KMS-11 (cell line): ENCODE results near the gene SLC7A1.

Source experiments
- H2AFZ ChIP-seq: fragments of 200-600 bp; sonication (generic); 2 replicates; pipeline ENCODE4 v1.6.1; 2016; ENCODE audit warnings: antibody characterized with exemption, mixed run types, low read depth
- H3K27ac ChIP-seq: fragments of 200-600 bp; sonication (generic); 2 replicates; pipeline ENCODE4 v1.6.1; 2016; ENCODE audit warnings: mild to moderate bottlenecking, mixed run types
- H3K27me3 ChIP-seq: fragments of 200-600 bp; sonication (generic); 2 replicates; pipeline ENCODE4 v1.6.1; 2017; ENCODE audit warnings: mild to moderate bottlenecking, low read depth, mixed run types, moderate library complexity; ENCODE audit not compliant: insufficient read depth
- H3K36me3 ChIP-seq: fragments of 200-600 bp; sonication (generic); 2 replicates; pipeline ENCODE4 v1.6.1; 2017; ENCODE audit warnings: mild to moderate bottlenecking, mixed run types; ENCODE audit not compliant: insufficient read depth
- H3K4me1 ChIP-seq: fragments of 200-600 bp; sonication (generic); 2 replicates; pipeline ENCODE4 v1.6.1; 2016; ENCODE audit warnings: mild to moderate bottlenecking, low read depth, mixed run types; ENCODE audit not compliant: poor library complexity, severe bottlenecking
- H3K4me2 ChIP-seq: fragments of 200-600 bp; sonication (generic); 2 replicates; pipeline ENCODE4 v1.7.0; 2016; ENCODE audit warnings: mild to moderate bottlenecking, mixed run types
- H3K4me3 ChIP-seq: fragments of 200-600 bp; sonication (generic); IDR thresholded peaks from 2 replicates; pipeline ENCODE4 v1.6.1; 2017; ENCODE audit warnings: low read depth, low read length, mixed read lengths; ENCODE audit not compliant: insufficient read depth
- H3K79me2 ChIP-seq: fragments of 200-600 bp; sonication (generic); 2 replicates; pipeline ENCODE4 v1.6.1; 2016; ENCODE audit warnings: low read depth, mixed run types; ENCODE audit not compliant: insufficient read depth
- H3K9ac ChIP-seq: fragments of 200-600 bp; sonication (generic); 2 replicates; pipeline ENCODE4 v1.6.1; 2016; ENCODE audit warnings: mild to moderate bottlenecking, mixed run types
- H4K20me1 ChIP-seq: fragments of 200-600 bp; sonication (generic); 2 replicates; pipeline ENCODE4 v1.6.1; 2016; ENCODE audit warnings: mild to moderate bottlenecking, mixed run types; ENCODE audit not compliant: insufficient read depth
- TF ChIP-seq, protein P1 (sequence below): fragments of 200-600 bp; sonication (generic); conservative IDR thresholded peaks from 2 replicates; pipeline ENCODE4 v1.6.1; 2017; ENCODE audit warnings: low read depth, mild to moderate bottlenecking, antibody characterized with exemption, low read length, moderate library complexity, mixed read lengths

SLC7A1 gene

DNA sequence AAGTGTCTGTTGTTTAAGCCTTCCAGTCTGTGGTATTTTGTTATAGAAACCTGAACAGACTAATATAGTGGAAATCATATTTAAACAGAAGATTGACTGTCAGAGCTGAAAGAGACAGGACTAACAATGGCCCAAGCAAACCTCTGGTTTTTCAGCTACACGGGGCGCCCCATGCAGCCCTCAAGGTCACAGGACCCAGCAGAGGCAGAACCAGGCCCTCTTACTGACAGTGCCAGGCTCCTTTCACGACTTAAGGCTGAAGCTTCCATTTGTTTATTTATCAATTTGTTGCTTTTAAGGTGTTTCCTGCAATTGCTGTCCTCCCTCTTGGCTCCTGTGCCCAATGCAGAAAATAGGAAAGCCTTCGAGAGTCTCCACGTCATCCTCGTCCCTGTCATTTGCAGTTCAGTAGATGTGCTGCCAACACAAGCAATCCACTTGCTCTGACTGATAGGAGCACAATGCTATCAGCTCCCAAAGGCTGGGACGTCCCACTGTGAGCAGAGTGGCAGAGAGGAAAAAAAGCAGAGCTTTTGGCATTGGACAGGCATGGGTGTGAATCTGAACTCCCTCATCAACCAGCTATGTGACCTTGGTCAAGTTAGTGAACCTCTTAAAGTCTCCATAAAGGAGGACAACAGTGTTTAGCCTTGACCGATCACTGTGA lies 10.5 kb upstream of the SLC7A1 start:
- no peaks in the 10 kb centered on the region for H3K79me2 ChIP-seq

DNA sequence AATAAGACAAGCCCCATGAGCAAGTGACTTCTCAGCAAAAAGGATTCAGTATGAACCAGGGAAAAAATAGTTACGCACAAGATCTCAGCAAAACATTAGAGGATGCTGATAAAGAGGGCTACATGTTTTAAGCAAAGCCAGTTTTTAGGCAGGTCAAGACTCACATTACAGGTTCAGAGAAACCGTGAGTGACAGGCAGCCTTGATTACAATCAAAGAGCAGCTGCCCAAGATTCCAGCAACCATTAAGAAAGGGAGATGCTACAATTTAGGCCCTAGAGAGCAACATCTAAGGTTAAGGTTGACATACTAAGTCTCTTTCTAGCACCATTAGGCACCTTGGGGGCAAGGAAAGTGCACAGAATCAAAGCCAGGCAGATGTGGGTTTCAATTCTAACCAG lies 2.8 kb upstream of the SLC7A1 start:
- Histone ChIP-seq H3K4me2 (no peak overlapping the region), H3K27ac (no peak overlapping the region), H3K36me3 (no peaks in the 10 kb centered on the region), H3K79me2 (peaks cover 13% of the 10 kb centered on the region), H2AFZ (no peak overlapping the region), H3K4me3 (no peak overlapping the region), H4K20me1 (no peaks in the 10 kb centered on the region), H3K4me1 (peaks cover 6% of the 10 kb centered on the region), H3K9ac (no peak overlapping the region), H3K27me3 (no peaks in the 10 kb centered on the region)
- TF ChIP-seq, protein P1, sequence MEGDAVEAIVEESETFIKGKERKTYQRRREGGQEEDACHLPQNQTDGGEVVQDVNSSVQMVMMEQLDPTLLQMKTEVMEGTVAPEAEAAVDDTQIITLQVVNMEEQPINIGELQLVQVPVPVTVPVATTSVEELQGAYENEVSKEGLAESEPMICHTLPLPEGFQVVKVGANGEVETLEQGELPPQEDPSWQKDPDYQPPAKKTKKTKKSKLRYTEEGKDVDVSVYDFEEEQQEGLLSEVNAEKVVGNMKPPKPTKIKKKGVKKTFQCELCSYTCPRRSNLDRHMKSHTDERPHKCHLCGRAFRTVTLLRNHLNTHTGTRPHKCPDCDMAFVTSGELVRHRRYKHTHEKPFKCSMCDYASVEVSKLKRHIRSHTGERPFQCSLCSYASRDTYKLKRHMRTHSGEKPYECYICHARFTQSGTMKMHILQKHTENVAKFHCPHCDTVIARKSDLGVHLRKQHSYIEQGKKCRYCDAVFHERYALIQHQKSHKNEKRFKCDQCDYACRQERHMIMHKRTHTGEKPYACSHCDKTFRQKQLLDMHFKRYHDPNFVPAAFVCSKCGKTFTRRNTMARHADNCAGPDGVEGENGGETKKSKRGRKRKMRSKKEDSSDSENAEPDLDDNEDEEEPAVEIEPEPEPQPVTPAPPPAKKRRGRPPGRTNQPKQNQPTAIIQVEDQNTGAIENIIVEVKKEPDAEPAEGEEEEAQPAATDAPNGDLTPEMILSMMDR = no peak

More for the DNA sequence above, 10.5 kb upstream of the SLC7A1 start:
- H3K27ac ChIP-seq = no peak overlapping the region
- no peaks in the 10 kb centered on the region for H4K20me1 ChIP-seq
- TF ChIP-seq, protein P1 = no peak
- no peaks in the 10 kb centered on the region for H3K36me3 ChIP-seq
- no peaks in the 10 kb centered on the region for H3K4me1 ChIP-seq
- H3K4me3 ChIP-seq = no peak overlapping the region
- H2AFZ ChIP-seq = no peak overlapping the region
- no peak overlapping the region for H3K9ac ChIP-seq
- H3K27me3 ChIP-seq = no peaks in the 10 kb centered on the region
- no peak overlapping the region for H3K4me2 ChIP-seq

DNA sequence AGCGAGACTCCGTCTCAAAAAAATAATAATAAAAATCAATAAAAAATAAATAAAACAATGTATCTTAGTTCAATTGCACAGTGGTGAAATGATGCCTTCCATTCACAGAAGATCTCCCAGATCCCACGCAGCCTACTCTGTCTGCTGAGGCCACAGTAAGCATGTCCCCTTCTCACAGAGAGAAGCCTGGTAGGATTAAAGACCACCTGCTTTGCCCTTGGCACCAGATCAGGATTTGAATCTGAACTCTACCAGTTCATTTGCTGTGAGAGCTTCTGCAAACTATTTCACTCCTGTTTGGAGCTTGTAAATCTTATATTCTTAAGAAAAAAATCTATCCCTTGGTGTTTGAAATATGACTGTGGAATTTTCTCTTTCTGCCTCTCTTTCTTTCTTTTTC lies 2.2 kb upstream of the SLC7A1 start:
- peaks cover 19% of the 10 kb centered on the region for H3K79me2 ChIP-seq
- no peak overlapping the region for H3K4me3 ChIP-seq
- TF ChIP-seq, protein P1 = no peak
- peaks cover 12% of the 10 kb centered on the region for H3K4me1 ChIP-seq
- no peaks in the 10 kb centered on the region for H4K20me1 ChIP-seq
- no peak overlapping the region for H3K27ac ChIP-seq
- no peaks in the 10 kb centered on the region for H3K36me3 ChIP-seq
- no peaks in the 10 kb centered on the region for H3K27me3 ChIP-seq
- no peak overlapping the region for H3K4me2 ChIP-seq
- no peak overlapping the region for H3K9ac ChIP-seq
- H2AFZ ChIP-seq = no peak overlapping the region

DNA sequence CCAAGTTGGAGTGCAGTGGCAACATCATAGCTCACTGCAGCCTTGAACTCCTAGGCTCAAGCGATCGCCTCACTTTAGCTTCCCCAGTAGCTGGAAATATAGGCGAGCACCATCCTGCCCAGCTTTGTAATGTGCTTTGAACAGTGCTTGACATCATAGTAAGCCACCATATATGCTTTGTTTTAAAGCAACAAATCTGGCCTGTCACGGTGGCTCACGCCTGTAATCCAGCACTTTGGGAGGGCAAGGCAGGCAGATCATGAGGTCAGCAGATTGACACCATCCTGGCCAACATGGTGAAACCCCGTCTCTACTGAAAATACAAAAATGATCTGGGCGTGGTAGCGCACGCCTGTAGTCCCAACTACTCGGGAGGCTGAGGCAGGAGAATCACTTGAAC lies 1.8 kb upstream of the SLC7A1 start:
- H3K4me1 ChIP-seq = peaks cover 14% of the 10 kb centered on the region
- H3K9ac ChIP-seq = no peak overlapping the region
- no peaks in the 10 kb centered on the region for H3K36me3 ChIP-seq
- H3K4me3 ChIP-seq = no peak overlapping the region
- no peak overlapping the region for H3K4me2 ChIP-seq
- H3K27ac ChIP-seq = no peak overlapping the region
- peaks cover 24% of the 10 kb centered on the region for H3K79me2 ChIP-seq
- TF ChIP-seq, protein P1 = no peak
- no peaks in the 10 kb centered on the region for H4K20me1 ChIP-seq
- no peaks in the 10 kb centered on the region for H3K27me3 ChIP-seq
- H2AFZ ChIP-seq = no peak overlapping the region
